IMR-90 (cell line): ENCODE results near the gene PRKAR1B. TPM values are rescaled to one million over a fixed set of nuclear protein-coding genes. Genes with fewer than 3 reads are reported as not detected.

Experiments used
- ATAC-seq: fragments of 200-7000 bp; cut with Tn5 transposase; 2 replicates; pipeline ENCODE4 v1.9.1; 2020; ENCODE audit warnings: low read depth, mild to moderate bottlenecking, moderate library complexity
- BruUV-seq: library from RNA; stranded (reverse); fragments of 400-500 nt; replicated peaks from 2 replicates; lab custom pipeline; 2021; lab: Mats Ljungman, UMichigan
- CTCF ChIA-PET: fragments of 300-600 bp; formaldehyde crosslinking; extraction: SDS; loops from one replicate; lab custom pipeline; 2021; ENCODE audit warnings: antibody characterized with exemption; lab: Yijun Ruan, JAX
- POLR2A ChIA-PET: fragments of 300-600 bp; sonication (Branson Sonifier 250); formaldehyde crosslinking; loops from one replicate; lab custom pipeline; 2022; ENCODE audit warnings: antibody characterized with exemption; ENCODE audit not compliant: unreplicated experiment; lab: Charles Lee
- DNase-seq: peaks from one replicate; pipeline ENCODE4 v3.0.0; 2013
- H2AFZ ChIP-seq: replicated peaks from 2 replicates; pipeline ENCODE3; 2013; ENCODE audit warnings: low read length, mild to moderate bottlenecking; ENCODE audit not compliant: poor library complexity
- H2AK5ac ChIP-seq: 2 replicates; pipeline ENCODE4 v1.6.1; 2013; ENCODE audit warnings: low read depth, low read length, inconsistent platforms
- H2AK9ac ChIP-seq: replicated peaks from 2 replicates; pipeline ENCODE3; 2013; ENCODE audit warnings: mild to moderate bottlenecking, low read depth, low read length, moderate library complexity; ENCODE audit not compliant: poor library complexity
- H2BK120ac ChIP-seq: 2 replicates; pipeline ENCODE4 v1.6.1; 2013; ENCODE audit warnings: low read depth, low read length, inconsistent platforms
- H2BK15ac ChIP-seq: 3 replicates; pipeline ENCODE4 v1.6.1; 2013; ENCODE audit warnings: low read depth, low read length, inconsistent platforms
- H2BK20ac ChIP-seq: 2 replicates; pipeline ENCODE4 v1.6.1; 2013; ENCODE audit warnings: low read depth, mild to moderate bottlenecking, inconsistent platforms, low read length, moderate library complexity
- H2BK5ac ChIP-seq: 2 replicates; pipeline ENCODE4 v1.6.1; 2013; ENCODE audit warnings: mild to moderate bottlenecking, low read depth, low read length, inconsistent platforms; ENCODE audit not compliant: poor library complexity, severe bottlenecking
- H3K14ac ChIP-seq: replicated peaks from 2 replicates; pipeline ENCODE4 v1.6.1; 2013; ENCODE audit warnings: low read depth, low read length, inconsistent platforms
- H3K18ac ChIP-seq: 2 replicates; pipeline ENCODE4 v1.6.1; 2013; ENCODE audit warnings: low read depth, low read length, control low read depth
- H3K23ac ChIP-seq: 2 replicates; pipeline ENCODE4 v1.6.1; 2013; ENCODE audit warnings: low read depth, low read length, inconsistent platforms
- H3K27ac ChIP-seq: 2 replicates; pipeline ENCODE4 v1.5.1; 2013; ENCODE audit warnings: mild to moderate bottlenecking, control low read depth, low read length; ENCODE audit not compliant: insufficient read depth
- H3K27me3 ChIP-seq: 2 replicates; pipeline ENCODE4 v1.6.1; 2013; ENCODE audit warnings: low read length; ENCODE audit not compliant: control insufficient read depth, insufficient read depth
- H3K36me3 ChIP-seq: 2 replicates; pipeline ENCODE4 v1.6.1; 2013; ENCODE audit warnings: low read length, mixed read lengths; ENCODE audit not compliant: control insufficient read depth, insufficient read depth
- H3K4ac ChIP-seq: 2 replicates; pipeline ENCODE4 v1.6.1; 2013; ENCODE audit warnings: low read depth, low read length, inconsistent platforms
- H3K4me1 ChIP-seq: 2 replicates; pipeline ENCODE4 v1.6.1; 2013; ENCODE audit warnings: low read length, mixed read lengths; ENCODE audit not compliant: control insufficient read depth, insufficient read depth
- H3K4me2 ChIP-seq: 2 replicates; pipeline ENCODE4 v1.6.1; 2013; ENCODE audit warnings: low read depth, mild to moderate bottlenecking, control low read depth, low read length, moderate library complexity
- H3K4me3 ChIP-seq: 2 replicates; pipeline ENCODE4 v1.5.1; 2013; ENCODE audit warnings: low read depth, mild to moderate bottlenecking, control low read depth, low read length, moderate library complexity; ENCODE audit not compliant: insufficient read depth
- H3K56ac ChIP-seq: 2 replicates; pipeline ENCODE4 v1.6.1; 2013; ENCODE audit warnings: low read length, inconsistent platforms; ENCODE audit not compliant: insufficient read depth; ENCODE audit errors: extremely low read depth
- H3K79me1 ChIP-seq, 2 experiments: 2 replicates each; pipeline ENCODE4 v1.6.1; 2013; ENCODE audit warnings: low read length in 2 of 2, inconsistent platforms in 1 of 2, low read depth in 1 of 2
- H3K9ac ChIP-seq: 2 replicates; pipeline ENCODE4 v1.6.1; 2013; ENCODE audit warnings: low read depth, low read length, control low read depth
- H3K9me1 ChIP-seq: 2 replicates; pipeline ENCODE4 v1.6.1; 2013; ENCODE audit warnings: low read length, inconsistent platforms; ENCODE audit not compliant: insufficient read depth
- H3K9me3 ChIP-seq: 2 replicates; pipeline ENCODE4 v1.6.1; 2013; ENCODE audit warnings: low read length; ENCODE audit not compliant: control insufficient read depth, insufficient read depth
- H4K20me1 ChIP-seq: 2 replicates; pipeline ENCODE4 v1.6.1; 2013; ENCODE audit warnings: low read length, inconsistent platforms; ENCODE audit not compliant: insufficient read depth
- H4K5ac ChIP-seq: 2 replicates; pipeline ENCODE4 v1.6.1; 2013; ENCODE audit warnings: mild to moderate bottlenecking, low read depth, low read length, control low read depth
- H4K8ac ChIP-seq, 2 experiments: 2 replicates each; pipeline ENCODE4 v1.6.1; 2013; ENCODE audit warnings: low read depth in 2 of 2, low read length in 2 of 2, control low read depth in 1 of 2, inconsistent platforms in 1 of 2
- H4K91ac ChIP-seq: 2 replicates; pipeline ENCODE4 v1.6.1; 2013; ENCODE audit warnings: low read depth, low read length, inconsistent platforms; ENCODE audit not compliant: insufficient read depth
- BHLHE40 ChIP-seq: fragments of 150-350 bp; IDR thresholded peaks from 2 replicates; pipeline ENCODE4 v1.6.1; 2016; ENCODE audit warnings: mild to moderate bottlenecking, low read depth, low read length
- CEBPB ChIP-seq: IDR thresholded peaks from 2 replicates; pipeline ENCODE4 v1.6.1; 2012; ENCODE audit warnings: low read depth, low read length, improper control_type of control experiment
- CHD1 ChIP-seq: IDR thresholded peaks from 2 replicates; pipeline ENCODE4 v1.6.1; 2012; ENCODE audit warnings: low read depth, low read length, improper control_type of control experiment
- CTCF ChIP-seq: conservative IDR thresholded peaks from 2 replicates; pipeline ENCODE4 v1.5.1; 2012; ENCODE audit warnings: mild to moderate bottlenecking, low read depth, low read length, improper control_type of control experiment
- ELK1 ChIP-seq: fragments of 150-350 bp; IDR thresholded peaks from 2 replicates; pipeline ENCODE4 v1.6.1; 2016; ENCODE audit warnings: low read depth, mild to moderate bottlenecking, low read length, moderate library complexity, borderline replicate concordance
- FOS ChIP-seq: fragments of 150-350 bp; IDR thresholded peaks from 2 replicates; pipeline ENCODE4 v1.6.1; 2016; ENCODE audit warnings: low read depth, low read length
- MAFK ChIP-seq: IDR thresholded peaks from 2 replicates; pipeline ENCODE4 v1.6.1; 2012; ENCODE audit warnings: low read depth, low read length, improper control_type of control experiment
- MAZ ChIP-seq: IDR thresholded peaks from 2 replicates; pipeline ENCODE4 v1.6.1; 2012; ENCODE audit warnings: low read depth, mild to moderate bottlenecking, low read length, improper control_type of control experiment, moderate library complexity, borderline replicate concordance
- MXI1 ChIP-seq: IDR thresholded peaks from 2 replicates; pipeline ENCODE4 v1.6.1; 2012; ENCODE audit warnings: low read depth, mild to moderate bottlenecking, low read length, moderate library complexity, borderline replicate concordance
- NFE2L2 ChIP-seq: fragments of 150-350 bp; IDR thresholded peaks from 2 replicates; pipeline ENCODE4 v1.6.1; 2016; ENCODE audit warnings: low read depth, mild to moderate bottlenecking, low read length
- POLR2A ChIP-seq: IDR thresholded peaks from 2 replicates; pipeline ENCODE4 v1.6.1; 2012; ENCODE audit warnings: mild to moderate bottlenecking, low read depth, low read length
- RAD21 ChIP-seq: IDR thresholded peaks from 2 replicates; pipeline ENCODE4 v1.6.1; 2012; ENCODE audit warnings: low read length, improper control_type of control experiment
- RCOR1 ChIP-seq: IDR thresholded peaks from 2 replicates; pipeline ENCODE4 v1.6.1; 2012; ENCODE audit warnings: mild to moderate bottlenecking, low read length, improper control_type of control experiment; ENCODE audit not compliant: insufficient replicate concordance
- RFX5 ChIP-seq: IDR thresholded peaks from 2 replicates; pipeline ENCODE4 v1.8.0; 2012; ENCODE audit warnings: low read depth, mild to moderate bottlenecking, low read length, moderate library complexity
- SMC3 ChIP-seq: fragments of 150-350 bp; IDR thresholded peaks from 2 replicates; pipeline ENCODE4 v1.6.1; 2016; ENCODE audit warnings: low read depth, mild to moderate bottlenecking, antibody characterized with exemption, low read length, moderate library complexity
- USF2 ChIP-seq: fragments of 150-350 bp; IDR thresholded peaks from 2 replicates; pipeline ENCODE4 v1.6.1; 2017; ENCODE audit warnings: mild to moderate bottlenecking, antibody characterized with exemption, low read length, low read depth
- WGBS, 2 experiments: methylation state at CpG; one replicate each; pipeline versions ENCODE4 v1.1.5 to v1.1.7; 2013; ENCODE audit warnings: missing lambda C conversion rate in 2 of 2; ENCODE audit not compliant: insufficient read length in 1 of 2; ENCODE audit errors: extremely low coverage in 2 of 2; 5-methylcytosine and 5-hydroxymethylcytosine counted together
- dilution Hi-C: fragments of 300-500 bp; cut with HindIII; formaldehyde crosslinking; loops from one replicate; pipeline ENCODE4 v1.14.3; 2018; ENCODE audit warnings: low sequenced_read_pairs; ENCODE audit not compliant: unreplicated experiment
- in situ Hi-C: fragments of 300-500 bp; cut with MboI; formaldehyde crosslinking; loops from 3 replicates; pipeline ENCODE4 v1.14.3; 2019; ENCODE audit warnings: low sequenced_read_pairs, inconsistent platforms, mixed read lengths
- intact Hi-C: fragments of 100-400 bp; cut with micrococcal nuclease; formaldehyde crosslinking; loops from 2 replicates; pipeline ENCODE4 v1.10.0; 2022
- polyA plus RNA-seq, 3 experiments: library from polyadenylated mRNA; depleted of rRNA; stranded (reverse); fragments of >200 nt; gene quantifications; 2 replicates each; pipeline ENCODE4 v1.2.3, GENCODE V29; 2012; ENCODE audit warnings: low replicate concordance in 1 of 3
- total RNA-seq: library from RNA; depleted of rRNA; stranded (reverse); fragments of >200 nt; gene quantifications from 2 replicates; pipeline ENCODE4 v1.2.3, GENCODE V29; 2012

The PRKAR1B gene
- total and polyA plus RNA-seq, 2 of the 4 experiments (the other 2 are of a cell fraction) = 15.2 to 20.2 TPM

GRCh38 chr7:638256-639011 is 88.6 kb downstream of the PRKAR1B start:
- no peak overlapping the region for H4K91ac ChIP-seq
- H4K5ac ChIP-seq = no peak overlapping the region
- no TSS peak for BruUV-seq
- intact Hi-C loops = no loop called here
- WGBS, 2 experiments = 88% methylated on average over 5 of the region's 25 CpGs; no CpG with 5 or more reads in 1 of the 2 experiments
- H2BK120ac ChIP-seq = no peak overlapping the region
- in situ Hi-C loops = no loop called here
- TF ChIP-seq RAD21 (no peak), NFE2L2 (no peak), BHLHE40 (no peak), CTCF (no peak), POLR2A (no peak), RFX5 (no peak), CHD1 (no peak), MAFK (no peak), RCOR1 (no peak), USF2 (no peak), SMC3 (no peak), MAZ (no peak), CEBPB (no peak), FOS (no peak), ELK1 (no peak), MXI1 (no peak)
- H3K27ac ChIP-seq = no peak overlapping the region
- dilution Hi-C loops = no loop called here
- no peak overlapping the region for H2BK5ac ChIP-seq
- no peak overlapping the region for H3K4me3 ChIP-seq
- H4K8ac ChIP-seq = no peak overlapping the region
- H3K9me1 ChIP-seq = no peaks in the 10 kb centered on the region
- ChIA-PET POLR2A (no interaction called here), CTCF (no interaction called here)
- no peak overlapping the region for H3K23ac ChIP-seq
- no peak overlapping the region for H2AK9ac ChIP-seq
- H2AFZ ChIP-seq = no peak overlapping the region
- H3K27me3 ChIP-seq = no peaks in the 10 kb centered on the region
- H3K9ac ChIP-seq = no peak overlapping the region
- no peaks in the 10 kb centered on the region for H4K20me1 ChIP-seq
- no peak overlapping the region for H2BK15ac ChIP-seq
- H2AK5ac ChIP-seq = no peak overlapping the region
- H3K4me2 ChIP-seq = no peak overlapping the region
- no peak overlapping the region for H3K4ac ChIP-seq
- no peaks in the 10 kb centered on the region for H3K36me3 ChIP-seq
- ATAC-seq (no peak), DNase-seq (no peak)
- H3K9me3 ChIP-seq = 0 out of 2 replicates have a peak, but pooled peaks cover 2% of the 10 kb centered on the region
- H3K18ac ChIP-seq = no peak overlapping the region
- H2BK20ac ChIP-seq = no peak overlapping the region
- H3K4me1 ChIP-seq = no peaks in the 10 kb centered on the region
- no peaks in the 10 kb centered on the region for H3K79me1 ChIP-seq
- no peak overlapping the region for H3K14ac ChIP-seq
- H3K56ac ChIP-seq = no peak overlapping the region
